Osteocyte (in vitro differentiated cells): ENCODE data around the gene NHLRC4. TPM values are rescaled to one million over a fixed set of nuclear protein-coding genes. Genes with fewer than 3 reads are reported as not detected.

Experiments used
- DNase-seq: peaks from one replicate; pipeline ENCODE4 v3.0.0; 2021; ENCODE audit warnings: mixed read lengths; ENCODE audit not compliant: unreplicated experiment; ENCODE audit errors: extremely low spot score
- H3K27ac Mint-ChIP-seq: one replicate; pipeline ENCODE4 v1.8.0; 2021; ENCODE audit warnings: mild to moderate bottlenecking, mixed read lengths; ENCODE audit not compliant: unreplicated experiment
- H3K27me3 Mint-ChIP-seq: one replicate; pipeline ENCODE4 v1.8.0; 2021; ENCODE audit warnings: mixed read lengths; ENCODE audit not compliant: unreplicated experiment
- H3K36me3 Mint-ChIP-seq: one replicate; pipeline ENCODE4 v1.8.0; 2021; ENCODE audit warnings: mixed read lengths; ENCODE audit not compliant: unreplicated experiment
- H3K4me1 Mint-ChIP-seq: one replicate; pipeline ENCODE4 v1.8.0; 2021; ENCODE audit warnings: mixed read lengths; ENCODE audit not compliant: unreplicated experiment
- H3K4me3 Mint-ChIP-seq: one replicate; pipeline ENCODE4 v1.8.0; 2021; ENCODE audit warnings: mild to moderate bottlenecking, moderate library complexity, mixed read lengths; ENCODE audit not compliant: unreplicated experiment
- H3K9me3 Mint-ChIP-seq: one replicate; pipeline ENCODE4 v1.8.0; 2021; ENCODE audit warnings: mixed read lengths; ENCODE audit not compliant: unreplicated experiment
- total RNA-seq: library from RNA; stranded (reverse); gene quantifications from 2 replicates; pipeline ENCODE4 v1.2.1, GENCODE V29; 2021
- TF ChIP-seq, protein P1 (sequence below): fragments of 200-600 bp; sonication (generic); IDR thresholded peaks from 2 replicates; pipeline ENCODE4 v1.5.0; 2021; ENCODE audit warnings: antibody characterized with exemption, mild to moderate bottlenecking, moderate library complexity

Gene NHLRC4
- total RNA-seq, 1 donor from 2014 or later, result 1.7 TPM

- peaks cover 2% of the 10 kb centered on the region for H3K27me3 Mint-ChIP-seq
- TF ChIP-seq, protein P1, sequence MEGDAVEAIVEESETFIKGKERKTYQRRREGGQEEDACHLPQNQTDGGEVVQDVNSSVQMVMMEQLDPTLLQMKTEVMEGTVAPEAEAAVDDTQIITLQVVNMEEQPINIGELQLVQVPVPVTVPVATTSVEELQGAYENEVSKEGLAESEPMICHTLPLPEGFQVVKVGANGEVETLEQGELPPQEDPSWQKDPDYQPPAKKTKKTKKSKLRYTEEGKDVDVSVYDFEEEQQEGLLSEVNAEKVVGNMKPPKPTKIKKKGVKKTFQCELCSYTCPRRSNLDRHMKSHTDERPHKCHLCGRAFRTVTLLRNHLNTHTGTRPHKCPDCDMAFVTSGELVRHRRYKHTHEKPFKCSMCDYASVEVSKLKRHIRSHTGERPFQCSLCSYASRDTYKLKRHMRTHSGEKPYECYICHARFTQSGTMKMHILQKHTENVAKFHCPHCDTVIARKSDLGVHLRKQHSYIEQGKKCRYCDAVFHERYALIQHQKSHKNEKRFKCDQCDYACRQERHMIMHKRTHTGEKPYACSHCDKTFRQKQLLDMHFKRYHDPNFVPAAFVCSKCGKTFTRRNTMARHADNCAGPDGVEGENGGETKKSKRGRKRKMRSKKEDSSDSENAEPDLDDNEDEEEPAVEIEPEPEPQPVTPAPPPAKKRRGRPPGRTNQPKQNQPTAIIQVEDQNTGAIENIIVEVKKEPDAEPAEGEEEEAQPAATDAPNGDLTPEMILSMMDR, result no peak
- H3K27ac Mint-ChIP-seq, result no peak within 1 kb of the TSS
- peak within 1 kb of the TSS; percentile 45 for H3K4me3 Mint-ChIP-seq
- peaks cover 5% of the 10 kb centered on the region for H3K4me1 Mint-ChIP-seq
- H3K36me3 Mint-ChIP-seq, result no peaks in the 10 kb centered on the region
- DNase-seq, result no peak
- no peaks in the 10 kb centered on the region for H3K9me3 Mint-ChIP-seq
These were observed 6.6 kb upstream of the NHLRC4 start, which contains the start of gene PRR35 for GRCh38 chr16:560204-560700. TSS of gene PRR35 (plus strand) at chr16:560394. CDS start at chr16:563295, 2,901 bp downstream.

- Mint-ChIP-seq H3K27ac (no peak overlapping the region), H3K36me3 (no peaks in the 10 kb centered on the region), H3K4me3 (no peak overlapping the region), H3K4me1 (peaks cover 9% of the 10 kb centered on the region), H3K27me3 (peaks cover 2% of the 10 kb centered on the region), H3K9me3 (no peaks in the 10 kb centered on the region)
- TF ChIP-seq, protein P1, result no peak
- no peak for DNase-seq
These were observed 5.9 kb upstream of the NHLRC4 start for GRCh38 chr16:560701-561412.

GRCh38 chr16:561413-561794 lies 5.4 kb upstream of the NHLRC4 start:
- TF ChIP-seq, protein P1, result no peak
- Mint-ChIP-seq H3K27ac (no peak overlapping the region), H3K36me3 (no peaks in the 10 kb centered on the region), H3K9me3 (no peaks in the 10 kb centered on the region), H3K4me1 (peaks cover 12% of the 10 kb centered on the region), H3K4me3 (no peak overlapping the region), H3K27me3 (peaks cover 2% of the 10 kb centered on the region)
- DNase-seq, result no peak

DNA sequence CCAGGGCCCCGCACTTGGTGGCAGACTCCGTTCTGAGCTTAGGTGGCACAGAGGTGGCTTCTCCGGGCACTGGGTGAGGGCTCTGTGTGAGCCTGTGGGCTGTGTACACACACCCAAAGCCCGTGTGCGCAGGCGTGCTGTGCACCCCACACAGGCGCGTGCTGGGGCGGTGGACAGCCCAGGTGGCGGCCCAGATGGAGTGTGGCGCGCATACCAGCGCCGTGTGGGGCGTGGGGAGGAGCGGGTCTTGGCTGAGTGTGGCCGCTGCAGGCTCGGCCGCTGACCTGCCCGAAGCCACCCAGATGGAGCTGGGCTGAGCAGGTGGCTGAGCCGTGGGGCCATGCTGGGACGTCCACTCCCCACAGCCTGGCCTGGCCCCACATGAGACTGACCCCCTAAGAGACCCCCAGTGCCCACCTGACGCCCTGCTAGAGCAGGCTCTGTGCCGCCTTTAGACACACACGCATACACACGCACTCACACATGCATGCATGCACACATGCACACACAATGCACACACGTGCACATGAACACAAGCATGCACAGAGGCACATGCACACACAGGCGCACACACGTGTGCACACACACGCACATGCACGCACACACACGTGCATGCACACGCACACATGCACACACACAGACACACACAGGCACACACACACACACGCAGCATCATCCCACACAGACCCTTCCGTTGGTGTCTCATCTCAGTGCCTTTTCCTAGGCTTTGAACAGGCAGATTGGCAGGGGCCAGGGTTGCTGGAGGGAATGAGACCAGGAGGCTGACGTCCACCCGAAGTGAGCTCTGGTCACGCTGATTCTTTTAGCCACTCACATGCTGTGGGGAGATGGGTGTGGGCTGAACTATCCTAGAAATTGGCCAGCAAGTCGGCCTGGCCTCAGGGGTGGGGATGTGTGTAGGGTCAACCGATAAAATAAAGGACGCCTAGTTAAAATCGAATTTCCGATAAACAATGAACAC lies 4.6 kb upstream of the NHLRC4 start:
- TF ChIP-seq, protein P1, result no peak
- Mint-ChIP-seq H3K27ac (no peak overlapping the region), H3K36me3 (no peaks in the 10 kb centered on the region), H3K27me3 (peaks cover 2% of the 10 kb centered on the region), H3K4me1 (peaks cover 20% of the 10 kb centered on the region), H3K4me3 (no peak overlapping the region), H3K9me3 (no peaks in the 10 kb centered on the region)
- no peak for DNase-seq
